COLO668 (cell line): ENCODE data around the gene SDC1.
"Not testable (repeated sequence)": the region's sequence is repeated elsewhere in the genome, so short reads cannot be mapped to it uniquely, and the experiment has no call there.

Experiments used
- DNase-seq: peaks from one replicate; lab custom pipeline; 2025; ENCODE audit not compliant: unreplicated experiment; lab: John Stamatoyannopoulos, UW

Gene SDC1

GRCh38 chr2:20224716-20225293 lies at the start of gene SDC1:
Gene SDC1 (minus strand): TSS chr2:20225130. CDS start chr2:20224867, 263 bp downstream.
- peak; percentile 73 for DNase-seq

GRCh38 chr2:20273042-20273441 lies 48.1 kb upstream of the SDC1 start:
- no peak for DNase-seq

GRCh38 chr2:20268317-20268716 lies 43.4 kb upstream of the SDC1 start:
- not testable (repeated sequence) for DNase-seq

GRCh38 chr2:20267529-20267928 lies 42.6 kb upstream of the SDC1 start:
- DNase-seq: no peak

GRCh38 chr2:20264629-20265028 lies 39.7 kb upstream of the SDC1 start:
- no peak for DNase-seq

- DNase-seq: no peak
Observed at GRCh38 chr2:20257411-20257810, 32.5 kb upstream of the SDC1 start.

GRCh38 chr2:20254731-20255130 lies 29.8 kb upstream of the SDC1 start:
- DNase-seq: no peak

GRCh38 chr2:20250436-20250835 lies 25.5 kb upstream of the SDC1 start:
- DNase-seq: no peak

GRCh38 chr2:20249170-20249569 lies 24.2 kb upstream of the SDC1 start:
- no peak for DNase-seq

- DNase-seq: no peak
Observed at GRCh38 chr2:20247084-20247483, 22.2 kb upstream of the SDC1 start.

- DNase-seq: not testable (repeated sequence)
Observed at GRCh38 chr2:20243637-20244036, 18.7 kb upstream of the SDC1 start.

- peak; percentile 63 for DNase-seq
Observed at GRCh38 chr2:20242727-20243377, 17.9 kb upstream of the SDC1 start.

- no peak for DNase-seq
Observed at GRCh38 chr2:20241973-20242726, 17.2 kb upstream of the SDC1 start.

GRCh38 chr2:20240291-20240690 lies 15.4 kb upstream of the SDC1 start:
- not testable (repeated sequence) for DNase-seq

GRCh38 chr2:20236496-20236895 lies 11.6 kb upstream of the SDC1 start:
- DNase-seq: no peak

- no peak for DNase-seq
Observed at GRCh38 chr2:20235655-20236305, 10.8 kb upstream of the SDC1 start.

- not testable (repeated sequence) for DNase-seq
Observed at GRCh38 chr2:20234597-20234996, 9.7 kb upstream of the SDC1 start.

GRCh38 chr2:20232837-20233207 lies 7.9 kb upstream of the SDC1 start:
- DNase-seq: no peak

GRCh38 chr2:20231598-20232026 lies 6.7 kb upstream of the SDC1 start:
- peak; percentile 89 for DNase-seq

GRCh38 chr2:20231159-20231558 lies 6.2 kb upstream of the SDC1 start:
- no peak for DNase-seq

- no peak for DNase-seq
Observed at GRCh38 chr2:20230114-20230425, 5.1 kb upstream of the SDC1 start.
